ENCODE results near the gene FOXP4. TPM values are rescaled to one million over a fixed set of nuclear protein-coding genes. Genes with fewer than 3 reads are reported as not detected.

FOXP4 gene
- total RNA-seq, 1 donor from 2014 or later, result 41.9 TPM

GRCh38 chr6:41536795-41537758 lies 9.1 kb upstream of the FOXP4 start:
- Histone ChIP-seq H3K4me3 (ENCODE audit: insufficient read depth, low read depth, low read length) (no peak overlapping the region), H3K79me2 (ENCODE audit: insufficient read depth, low read length) (no peaks in the 10 kb centered on the region), H3K27ac (ENCODE audit: low read depth, low read length) (no peak overlapping the region), H3K36me3 (ENCODE audit: insufficient read depth, low read length) (no peaks in the 10 kb centered on the region), H3K9ac (ENCODE audit: low read length) (no peak overlapping the region), H2AFZ (ENCODE audit: low read depth, low read length) (no peak overlapping the region), H4K20me1 (ENCODE audit: insufficient read depth, low read length) (no peaks in the 10 kb centered on the region), H3K9me3 (ENCODE audit: insufficient read depth, low read depth, low read length) (no peaks in the 10 kb centered on the region), H3K27me3 (ENCODE audit: insufficient read depth, low read length) (peaks cover 6% of the 10 kb centered on the region), H3K4me2 (ENCODE audit: low read length) (no peak overlapping the region), H3K4me1 (ENCODE audit: insufficient read depth, low read length) (peaks cover 4% of the 10 kb centered on the region)
- peaks cover 7% of the 10 kb centered on the region for H3K4me1 Mint-ChIP-seq (ENCODE audit: low read depth, unreplicated experiment)
- H3K27ac Mint-ChIP-seq (ENCODE audit: unreplicated experiment), result no peak overlapping the region
- H3K9me3 Mint-ChIP-seq (ENCODE audit: unreplicated experiment), result no peaks in the 10 kb centered on the region
- no peak for FAIRE-seq
- DNase-seq (ENCODE audit: low read depth), result no peak
- H3K27me3 Mint-ChIP-seq (ENCODE audit: low read depth, unreplicated experiment), result peaks cover 80% of the 10 kb centered on the region
- TF ChIP-seq CTCF (IDR thresholded peaks at IDR 0.05; ENCODE audit: insufficient read depth, low read depth, low read length), result no peak
- TF ChIP-seq EZH2 (IDR thresholded peaks at IDR 0.05; ENCODE audit: insufficient read depth, low read length), result no peak
- no peak overlapping the region for H3K4me3 Mint-ChIP-seq (ENCODE audit: unreplicated experiment)
- H3K36me3 Mint-ChIP-seq (ENCODE audit: low read depth, unreplicated experiment), result no peaks in the 10 kb centered on the region

- Mint-ChIP-seq H3K4me3 (ENCODE audit: unreplicated experiment) (no peak overlapping the region), H3K27ac (ENCODE audit: unreplicated experiment) (no peak overlapping the region), H3K4me1 (ENCODE audit: low read depth, unreplicated experiment) (peaks cover 2% of the 10 kb centered on the region), H3K9me3 (ENCODE audit: unreplicated experiment) (no peaks in the 10 kb centered on the region), H3K36me3 (ENCODE audit: low read depth, unreplicated experiment) (no peaks in the 10 kb centered on the region), H3K27me3 (ENCODE audit: low read depth, unreplicated experiment) (peaks cover 78% of the 10 kb centered on the region)
- Histone ChIP-seq H3K9me3 (ENCODE audit: insufficient read depth, low read depth, low read length) (no peaks in the 10 kb centered on the region), H3K4me1 (ENCODE audit: insufficient read depth, low read length) (no peaks in the 10 kb centered on the region), H3K4me2 (ENCODE audit: low read length) (no peak overlapping the region), H3K9ac (ENCODE audit: low read length) (no peak overlapping the region), H4K20me1 (ENCODE audit: insufficient read depth, low read length) (no peaks in the 10 kb centered on the region), H3K79me2 (ENCODE audit: insufficient read depth, low read length) (no peaks in the 10 kb centered on the region), H3K27ac (ENCODE audit: low read depth, low read length) (no peak overlapping the region), H2AFZ (ENCODE audit: low read depth, low read length) (no peak overlapping the region), H3K36me3 (ENCODE audit: insufficient read depth, low read length) (no peaks in the 10 kb centered on the region), H3K4me3 (ENCODE audit: insufficient read depth, low read depth, low read length) (no peak overlapping the region), H3K27me3 (ENCODE audit: insufficient read depth, low read length) (peaks cover 6% of the 10 kb centered on the region)
- DNase-seq (ENCODE audit: low read depth) (no peak), FAIRE-seq (no peak)
- TF ChIP-seq CTCF (IDR thresholded peaks at IDR 0.05; ENCODE audit: insufficient read depth, low read depth, low read length) (no peak), EZH2 (IDR thresholded peaks at IDR 0.05; ENCODE audit: insufficient read depth, low read length) (no peak)
Measured at GRCh38 chr6:41538556-41539182, 7.5 kb upstream of the FOXP4 start.

Measured in astrocyte (in vitro differentiated cells and primary cell).